Right lobe of liver (tissue), 6 donors: ENCODE data around the gene OSCP1. TPM values are rescaled to one million over a fixed set of nuclear protein-coding genes. Genes with fewer than 3 reads are reported as not detected.
A peak's percentile ranks its signal among the peaks of the same experiment; 100 is the strongest.
"Not testable (repeated sequence)": the region's sequence is repeated elsewhere in the genome, so short reads cannot be mapped to it uniquely, and the experiment has no call there.

ENCODE experiments used
- ATAC-seq, 4 donors: fragments of 200-7000 bp; cut with Tn5 transposase; one replicate each; pipeline ENCODE4 v1.9.1; 2020; ENCODE audit warnings: mild to moderate bottlenecking in 4 of 4, moderate library complexity in 4 of 4
- DNase-seq, 3 donors: peaks; one replicate each; pipeline ENCODE4 v3.0.0-alpha.2; 2020
- H3K27ac ChIP-seq, 3 donors: fragments of 200-600 bp; one replicate each; pipeline ENCODE4 v1.8.0; 2022
- H3K27me3 ChIP-seq, 2 donors: fragments of 200-600 bp; one replicate each; pipeline ENCODE4 v1.8.0; 2022
- H3K36me3 ChIP-seq, 4 donors: fragments of 200-600 bp; sonication (generic) in 1 of 4; one replicate each; pipeline versions ENCODE4 v1.5.1 to v1.8.0; 2017 to 2022; ENCODE audit warnings: control low read depth in 1 of 4
- H3K4me1 ChIP-seq, 4 donors: fragments of 200-600 bp; sonication (generic) in 1 of 4; one replicate each; pipeline versions ENCODE4 v1.5.1 to v1.8.0; 2017 to 2022; ENCODE audit warnings: control low read depth in 1 of 4
- H3K4me3 ChIP-seq, 3 donors: fragments of 200-600 bp; one replicate each; pipeline ENCODE4 v1.8.0; 2022
- H3K9me3 ChIP-seq, 4 donors: fragments of 200-600 bp; sonication (generic) in 1 of 4; one replicate each; pipeline versions ENCODE4 v1.5.1 to v1.8.0; 2017 to 2022; ENCODE audit warnings: control low read depth in 1 of 4
- CTCF ChIP-seq, 4 donors: fragments of 200-600 bp in 3 of 4; fragments of 450-650 bp in 1 of 4; IDR thresholded peaks; one replicate each; pipeline versions ENCODE4 v1.5.1 to v1.8.0; 2016 to 2022; ENCODE audit warnings: antibody characterized with exemption in 4 of 4, mild to moderate bottlenecking in 2 of 4
- POLR2A ChIP-seq: fragments of 450-650 bp; IDR thresholded peaks from one replicate; pipeline ENCODE4 v1.6.1; 2017; ENCODE audit warnings: antibody characterized with exemption, mild to moderate bottlenecking
- WGBS: methylation state at CpG from one replicate; pipeline ENCODE4 v1.1.6; 2018; ENCODE audit warnings: low coverage, low lambda C conversion rate; ENCODE audit not compliant: insufficient coverage; ENCODE audit errors: missing lambda C conversion rate; 5-methylcytosine and 5-hydroxymethylcytosine counted together
- intact Hi-C, 2 donors: fragments of 100-400 bp; cut with DNase I; formaldehyde crosslinking; loops; one replicate each; pipeline versions ENCODE4 v1.11.2 to v1.14.1; 2022
- total RNA-seq, 6 experiments: library from RNA; depleted of rRNA in 2 of 6; stranded (reverse); fragments of >200 nt in 2 of 6; fragmentation: NEBNext Ultra II Directional in 3 of 6; extraction: Animal tissue kit (Norgen Biotek cat#: 25700) in 3 of 6; gene quantifications; one replicate each; pipeline versions ENCODE4 v1.1.0 to v1.2.4, GENCODE V29; 2016 to 2023
- donor health status: DM: no; HTN: yes; CAD: no.
- donor health status: DM: no; HTN: no; CAD: no.
- donor health status: DM: no; HTN: no; CAD: no.
- donor health status: DM: no; HTN: yes; CAD: no.
- donor health status: DM: no; HTN: yes; CAD: no.

Gene OSCP1
- total RNA-seq, 6 experiments from 2014 or later: 0.40 to 4.9 (median 1.7) TPM

- Histone ChIP-seq H3K4me3 (no peak overlapping the region), H3K27ac (no peak overlapping the region), H3K27me3 (no peaks in the 10 kb centered on the region), H3K36me3 (no peaks in the 10 kb centered on the region), H3K4me1 (peaks cover 0 to 13% (median 1%) of the 10 kb centered on the region in 4 donors), H3K9me3 (no peaks in the 10 kb centered on the region)
- TF ChIP-seq POLR2A (no peak), CTCF (IDR thresholded peaks at IDR 0.05) (no peak)
- WGBS: 60% methylated on average over 2 of the region's 6 CpGs
- DNase-seq (no peak), ATAC-seq (no peak)
- intact Hi-C loops: no loop called here
These were observed 30.8 kb upstream of the OSCP1 start for GRCh38 chr1:36481091-36481490.

GRCh38 chr1:36480161-36480560 lies 29.9 kb upstream of the OSCP1 start:
- intact Hi-C loops: no loop called here
- no peak for TF ChIP-seq CTCF (IDR thresholded peaks at IDR 0.05)
- no peak for TF ChIP-seq POLR2A
- H3K4me3 ChIP-seq: no peak overlapping the region
- WGBS: no CpG with 5 or more reads among the region's 2 CpGs
- no peaks in the 10 kb centered on the region for H3K9me3 ChIP-seq
- H3K27ac ChIP-seq: no peak overlapping the region
- H3K27me3 ChIP-seq: no peaks in the 10 kb centered on the region
- no peaks in the 10 kb centered on the region for H3K36me3 ChIP-seq
- H3K4me1 ChIP-seq: peaks cover 0 to 10% (median 0%) of the 10 kb centered on the region in 4 donors
- DNase-seq (peak in 1 of 3 donors; percentile 43), ATAC-seq (no peak)

GRCh38 chr1:36479505-36480051 lies 29.3 kb upstream of the OSCP1 start:
- H3K4me1 ChIP-seq: peaks cover 0 to 10% (median 0%) of the 10 kb centered on the region in 4 donors
- DNase-seq (peak in 1 of 3 donors; percentile 3), ATAC-seq (peak in 2 of 4 donors; percentile 24 to 67)
- no peaks in the 10 kb centered on the region for H3K36me3 ChIP-seq
- H3K27me3 ChIP-seq: no peaks in the 10 kb centered on the region
- TF ChIP-seq POLR2A (no peak), CTCF (IDR thresholded peaks at IDR 0.05) (no peak)
- intact Hi-C loops: no loop called here
- H3K4me3 ChIP-seq: no peak overlapping the region
- WGBS: 61% methylated on average over 2 of the region's 2 CpGs
- no peaks in the 10 kb centered on the region for H3K9me3 ChIP-seq
- no peak overlapping the region for H3K27ac ChIP-seq

- H3K27ac ChIP-seq, H3K4me3 ChIP-seq, H3K27me3 ChIP-seq, H3K9me3 ChIP-seq, ATAC-seq, intact Hi-C loops, DNase-seq, H3K36me3 ChIP-seq: not testable (repeated sequence)
- peaks cover 0 to 10% (median 0%) of the 10 kb centered on the region in 4 donors for H3K4me1 ChIP-seq
- 84% methylated on average over 7 of the region's 13 CpGs for WGBS
These were observed 27.4 kb upstream of the OSCP1 start for GRCh38 chr1:36477615-36478014.

GRCh38 chr1:36476945-36477344 lies 26.7 kb upstream of the OSCP1 start:
- Histone ChIP-seq H3K4me3 (no peak overlapping the region), H3K9me3 (no peaks in the 10 kb centered on the region), H3K27me3 (no peaks in the 10 kb centered on the region), H3K4me1 (peaks cover 0 to 10% (median 0%) of the 10 kb centered on the region in 4 donors), H3K36me3 (no peaks in the 10 kb centered on the region), H3K27ac (no peak overlapping the region)
- no peak for ATAC-seq
- intact Hi-C loops: no loop called here
- DNase-seq: no peak
- no peak for TF ChIP-seq CTCF (IDR thresholded peaks at IDR 0.05)
- TF ChIP-seq POLR2A: no peak
- 80% methylated on average over 3 of the region's 5 CpGs for WGBS
